SK-N-SH treated with all-trans-retinoic acid at 6 μM for 48 hours (cell line): ENCODE data around the gene UBL7.

Source experiments
- BACH2 ChIP-seq: fragments of 250-450 bp; sonication (Bioruptor Pico); IDR thresholded peaks from 2 replicates; pipeline ENCODE4 v1.9.0; 2021; ENCODE audit warnings: mild to moderate bottlenecking, borderline replicate concordance
- ESRRG ChIP-seq: fragments of 250-450 bp; sonication (Bioruptor Pico); IDR thresholded peaks from 2 replicates; pipeline ENCODE4 v1.6.1; 2021; ENCODE audit warnings: mild to moderate bottlenecking
- ISL1 ChIP-seq: fragments of 250-450 bp; sonication (Bioruptor Pico); IDR thresholded peaks from 2 replicates; pipeline ENCODE4 v2.1.2; 2022; ENCODE audit warnings: mild to moderate bottlenecking, moderate library complexity
- OSR1 ChIP-seq: fragments of 250-450 bp; sonication (Bioruptor Pico); IDR thresholded peaks from 2 replicates; pipeline ENCODE4 v1.8.0; 2022; ENCODE audit warnings: moderate library complexity, mild to moderate bottlenecking, inconsistent platforms
- PATZ1 ChIP-seq: fragments of 250-450 bp; sonication (Bioruptor Pico); IDR thresholded peaks from 2 replicates; pipeline ENCODE4 v1.8.0; 2020; ENCODE audit warnings: mild to moderate bottlenecking, moderate library complexity, borderline replicate concordance
- RARB ChIP-seq: fragments of 250-450 bp; sonication (Bioruptor Pico); IDR thresholded peaks from 2 replicates; pipeline ENCODE4 v1.8.0; 2021; ENCODE audit warnings: mild to moderate bottlenecking, moderate library complexity
- ZNF8 ChIP-seq: fragments of 450-650 bp; formaldehyde crosslinking; IDR thresholded peaks from 2 replicates; pipeline ENCODE4 v1.5.0; 2020; ENCODE audit warnings: mild to moderate bottlenecking, moderate library complexity

GRCh38 chr15:74414603-74415338 lies 46.2 kb downstream of the UBL7 start:
- TF ChIP-seq ESRRG (CRISPR knock-in tag) (no peak), ZNF8 (CRISPR knock-in tag) (no peak), RARB (CRISPR knock-in tag) (no peak), ISL1 (CRISPR knock-in tag) (no peak), OSR1 (CRISPR knock-in tag) (no peak), BACH2 (CRISPR knock-in tag) (no peak), PATZ1 (no peak)
